GM12878 (cell line): Measurements from ENCODE around the gene RNASEH2B. TPM values are rescaled to one million over a fixed set of nuclear protein-coding genes. Genes with fewer than 3 reads are reported as not detected.

Experiments used
- ATAC-seq: fragments of 200-7000 bp; cut with Tn5 transposase; 3 replicates; pipeline ENCODE4 v1.9.1; 2020; ENCODE audit warnings: mild to moderate bottlenecking, moderate library complexity
- BruUV-seq: library from RNA; stranded (reverse); fragments of 400-500 nt; replicated peaks from 2 replicates; lab custom pipeline; 2021; lab: Mats Ljungman, UMichigan
- CTCF ChIA-PET: fragments of 300-600 bp; sonication (Branson Sonifier 250); formaldehyde crosslinking; extraction: SDS; loops from one replicate; lab custom pipeline; 2021; ENCODE audit warnings: inconsistent platforms; lab: Yijun Ruan, JAX
- POLR2A ChIA-PET: fragments of 350-600 bp; formaldehyde crosslinking; extraction: SDS; loops from one replicate; lab custom pipeline; 2021; ENCODE audit warnings: inconsistent platforms; lab: Charles Lee
- RAD21 ChIA-PET: fragments of 300-600 bp; sonication (Branson Sonifier 250); formaldehyde crosslinking; loops from one replicate; lab custom pipeline; 2023; ENCODE audit warnings: antibody characterized with exemption; ENCODE audit not compliant: unreplicated experiment; lab: Charles Lee
- SMC1A ChIA-PET: fragments of 300-600 bp; sonication (Branson Sonifier 250); formaldehyde crosslinking; loops from one replicate; lab custom pipeline; 2023; ENCODE audit not compliant: unreplicated experiment, uncharacterized antibody; lab: Charles Lee
- DNase-seq: peaks from one replicate; pipeline ENCODE4 v3.0.0-alpha.2; 2011; ENCODE audit warnings: low read depth, low spot score
- FAIRE-seq: peaks from 3 replicates; lab custom pipeline; 2011; peaks lifted over from hg19 to GRCh38; lab: Jason Lieb, UNC
- H2AFZ ChIP-seq: 2 replicates; pipeline ENCODE4 v1.6.0; 2011; ENCODE audit warnings: low read depth, low read length, control low read depth; ENCODE audit not compliant: control insufficient read depth
- H3K27ac ChIP-seq: 2 replicates; pipeline ENCODE4 v1.5.1; 2011; ENCODE audit warnings: control low read depth; ENCODE audit not compliant: control insufficient read depth, insufficient read depth
- H3K27me3 ChIP-seq, 2 experiments: replicated peaks in 1 of 2; 2 replicates each; pipeline versions ENCODE4 v1.6.0 to v1.6.1; 2011; ENCODE audit warnings: low read length in 1 of 2; ENCODE audit not compliant: control insufficient read depth in 2 of 2, insufficient read depth in 2 of 2
- H3K36me3 ChIP-seq, 2 experiments: 2 replicates each; pipeline ENCODE4 v1.5.1; 2011; ENCODE audit warnings: low read length in 1 of 2; ENCODE audit not compliant: control insufficient read depth in 2 of 2, insufficient read depth in 2 of 2
- H3K4me1 ChIP-seq: 2 replicates; pipeline ENCODE4 v1.6.1; 2011; ENCODE audit warnings: mild to moderate bottlenecking, low read length, moderate library complexity, mixed read lengths; ENCODE audit not compliant: control insufficient read depth, insufficient read depth
- H3K4me2 ChIP-seq: 2 replicates; pipeline ENCODE4 v1.6.0; 2011; ENCODE audit warnings: control low read depth; ENCODE audit not compliant: control insufficient read depth, insufficient read depth
- H3K4me3 ChIP-seq: fragments of 200-600 bp; sonication (generic); 2 replicates; pipeline ENCODE4 v1.5.1; 2016
- H3K79me2 ChIP-seq: 2 replicates; pipeline ENCODE4 v1.6.0; 2011; ENCODE audit warnings: low read length; ENCODE audit not compliant: control insufficient read depth, insufficient read depth
- H3K9ac ChIP-seq: 2 replicates; pipeline ENCODE4 v1.8.0; 2011; ENCODE audit warnings: low read length, control low read depth, mixed read lengths; ENCODE audit not compliant: control insufficient read depth, insufficient read depth
- H3K9me3 ChIP-seq: replicated peaks from 3 replicates; pipeline ENCODE4 v1.5.1; 2011; ENCODE audit warnings: mild to moderate bottlenecking, low read length; ENCODE audit not compliant: control insufficient read depth, insufficient read depth
- H4K20me1 ChIP-seq: 2 replicates; pipeline ENCODE4 v1.6.0; 2011; ENCODE audit not compliant: control insufficient read depth, insufficient read depth
- ATF2 ChIP-seq: IDR thresholded peaks from 2 replicates; pipeline ENCODE4 v1.6.1; 2012; ENCODE audit warnings: low read length, inconsistent platforms
- BACH1 ChIP-seq: fragments of 450-650 bp; IDR thresholded peaks from 2 replicates; pipeline ENCODE4 v1.6.1; 2017; ENCODE audit warnings: mild to moderate bottlenecking, borderline replicate concordance
- EGR1 ChIP-seq, 2 experiments: IDR thresholded peaks; 1 replicate in 1 of 2; 2 replicates in 1 of 2; pipeline ENCODE4 v1.6.1; 2011 to 2012; ENCODE audit warnings: low read depth in 2 of 2, low read length in 2 of 2, borderline replicate concordance in 1 of 2, mild to moderate bottlenecking in 1 of 2, moderate library complexity in 1 of 2
- FOXM1 ChIP-seq: IDR thresholded peaks from 2 replicates; pipeline ENCODE4 v1.6.1; 2012; ENCODE audit warnings: low read depth, mild to moderate bottlenecking, inconsistent platforms, low read length, moderate library complexity
- KDM1A ChIP-seq: fragments of 200-600 bp; sonication (generic); IDR thresholded peaks from 2 replicates; pipeline ENCODE4 v1.6.1; 2016; ENCODE audit warnings: borderline replicate concordance
- MAX ChIP-seq: IDR thresholded peaks from 2 replicates; pipeline ENCODE4 v1.6.1; 2012; ENCODE audit warnings: low read depth, low read length, improper control_type of control experiment
- PAX8 ChIP-seq: fragments of 450-650 bp; IDR thresholded peaks from 2 replicates; pipeline ENCODE4 v1.6.1; 2017; ENCODE audit warnings: mild to moderate bottlenecking, moderate library complexity
- ZNF24 ChIP-seq: fragments of 450-650 bp; IDR thresholded peaks from 2 replicates; pipeline ENCODE4 v1.6.1; 2017; ENCODE audit warnings: antibody characterized with exemption, mild to moderate bottlenecking
- ZNF384 ChIP-seq: IDR thresholded peaks from 2 replicates; pipeline ENCODE4 v1.6.1; 2012; ENCODE audit warnings: low read depth, mild to moderate bottlenecking, low read length, improper control_type of control experiment, borderline replicate concordance
- ZSCAN29 ChIP-seq: fragments of 450-650 bp; IDR thresholded peaks from 2 replicates; pipeline ENCODE4 v1.6.1; 2017; ENCODE audit warnings: mild to moderate bottlenecking, moderate library complexity
- WGBS: methylation state at CpG from one replicate; pipeline ENCODE4 v1.1.6; 2016; ENCODE audit warnings: low lambda C conversion rate; ENCODE audit not compliant: insufficient replicate concordance, insufficient coverage; ENCODE audit errors: missing lambda C conversion rate; 5-methylcytosine and 5-hydroxymethylcytosine counted together
- in situ Hi-C: fragments of 300-500 bp; cut with MboI; formaldehyde crosslinking; loops from 9 replicates; pipeline ENCODE4 v1.14.3; 2018; ENCODE audit warnings: mixed read lengths
- intact Hi-C: fragments of 100-400 bp; cut with micrococcal nuclease; formaldehyde crosslinking; loops from one replicate; pipeline ENCODE4 v1.14.2; 2022; ENCODE audit not compliant: unreplicated experiment
- polyA plus RNA-seq, 11 experiments: library from polyadenylated mRNA; depleted of rRNA in 4 of 11; unstranded in 6 of 11; stranded (reverse) in 5 of 11; fragments of >200 nt; fragmentation: Nextera tagmentation in 4 of 11; fragmentation: Illumina TruSeq in 1 of 11; extraction: Ambion mirVana in 4 of 11; extraction: Trizol in 1 of 11; gene quantifications; 1 replicate in 1 of 11; 2 replicates in 10 of 11; pipeline versions ENCODE4 v1.2.1 to v1.2.3, GENCODE V29; 2011 to 2016; ENCODE audit warnings: inconsistent platforms in 2 of 11, missing spikeins in 2 of 11, low read depth in 1 of 11
- total RNA-seq, 4 experiments: library from RNA; depleted of rRNA in 3 of 4; stranded (reverse); fragments of >200 nt in 3 of 4; fragmentation: Illumina TruSeq in 1 of 4; extraction: Trizol in 1 of 4; gene quantifications; 2 replicates each; pipeline versions ENCODE4 v1.2.1 to v1.2.3, GENCODE V29; 2013 to 2021
- TF ChIP-seq, protein P1 (sequence below): fragments of 450-650 bp; IDR thresholded peaks from 2 replicates; pipeline ENCODE4 v1.6.1; 2017; ENCODE audit warnings: mild to moderate bottlenecking
- TF ChIP-seq, protein P2 (sequence below): fragments of 450-650 bp; IDR thresholded peaks from 2 replicates; pipeline ENCODE4 v1.6.1; 2014; ENCODE audit warnings: mild to moderate bottlenecking

RNASEH2B gene
- total and polyA plus RNA-seq, 10 of the 15 experiments (the other 5 are each of a cell fraction or from before 2014, with no cell fraction given): 64.9 to 148 (median 97.3) TPM

GRCh38 chr13:50894012-50894411 is 15.6 kb upstream of the RNASEH2B start:
- ATAC-seq (no peak), DNase-seq (no peak), FAIRE-seq (no peak)
- H4K20me1 ChIP-seq: no peaks in the 10 kb centered on the region
- H3K36me3 ChIP-seq: no peaks in the 10 kb centered on the region
- H3K4me1 ChIP-seq: peaks cover 33% of the 10 kb centered on the region
- no peaks in the 10 kb centered on the region for H3K79me2 ChIP-seq
- TF ChIP-seq FOXM1 (no peak), PAX8 (no peak), ZNF384 (no peak), BACH1 (no peak), EGR1 (IDR thresholded peaks at IDR 0.05; ENCODE audit: borderline replicate concordance in 1 of 2, low read depth in 2 of 2, low read length in 2 of 2) (no peak), ZSCAN29 (no peak)
- ChIA-PET POLR2A (interaction anchor here (1.4 to 3.2 kb wide), 2 partner anchors 21 to 814 kb away, joined by 3 to 16 read pairs; no protein-coding TSS in a partner anchor), CTCF (interaction anchor here (0.7 to 6.8 kb wide), 2 partner anchors 16 to 21 kb away, joined by 3 to 85 read pairs; partner anchors contain the start of gene RNASEH2B), SMC1A (interaction anchor here (0.7 to 8.8 kb wide), 8 partner anchors 8 to 1147 kb away, joined by 3 to 141 read pairs (median 10); partner anchors contain the start of gene RNASEH2B), RAD21 (interaction anchor here (0.9 to 5.0 kb wide), 4 partner anchors 17 to 787 kb away, joined by 3 to 77 read pairs (median 4); no protein-coding TSS in a partner anchor)
- H2AFZ ChIP-seq: peak overlapping the region; percentile 21
- H3K27me3 ChIP-seq: no peaks in the 10 kb centered on the region
- no TSS peak for BruUV-seq
- intact Hi-C loops: loop anchor here (5.0 kb wide), 2 partner anchors 897 to 1102 kb away; partner anchors contain the start of genes KPNA3 and TRIM13
- H3K9me3 ChIP-seq: no peaks in the 10 kb centered on the region; the same call in 2 of the 3 replicates
- in situ Hi-C loops: no loop called here
- H3K4me3 ChIP-seq: no peak overlapping the region
- whole genome bisulfite sequencing: 49% methylated on average over 2 of the region's 2 CpGs
- peak overlapping the region; percentile 78 for H3K4me2 ChIP-seq
- no peak overlapping the region for H3K9ac ChIP-seq
- peak overlapping the region; percentile 93 for H3K27ac ChIP-seq

GRCh38 chr13:50894504-50894903 is 15.1 kb upstream of the RNASEH2B start:
- no TSS peak for BruUV-seq
- Histone ChIP-seq H3K27ac (peak overlapping the region; percentile 93), H4K20me1 (no peaks in the 10 kb centered on the region), H3K4me1 (peaks cover 29% of the 10 kb centered on the region), H3K4me2 (no peak overlapping the region), H3K36me3 (no peaks in the 10 kb centered on the region), H2AFZ (no peak overlapping the region), H3K79me2 (no peaks in the 10 kb centered on the region), H3K9ac (no peak overlapping the region), H3K9me3 (no peaks in the 10 kb centered on the region; the same call in 2 of the 3 replicates), H3K27me3 (no peaks in the 10 kb centered on the region), H3K4me3 (no peak overlapping the region)
- POLR2A ChIA-PET: interaction anchor here (1.1 kb wide), 1 partner anchor 9 kb away, joined by 3 read pairs; no protein-coding TSS in a partner anchor
- WGBS: 100% methylated on average over 2 of the region's 2 CpGs
- FAIRE-seq: no peak
- in situ Hi-C loops: no loop called here
- SMC1A ChIA-PET: interaction anchor here (4.1 to 8.8 kb wide), 4 partner anchors 8 to 20 kb away, joined by 17 to 141 read pairs (median 36); partner anchors contain the start of gene RNASEH2B
- ATAC-seq: no peak
- CTCF ChIA-PET: interaction anchor here (0.7 to 6.8 kb wide), 2 partner anchors 15 to 21 kb away, joined by 3 to 85 read pairs; partner anchors contain the start of gene RNASEH2B
- RAD21 ChIA-PET: interaction anchor here (1.7 to 5.0 kb wide), 3 partner anchors 17 to 297 kb away, joined by 6 to 77 read pairs (median 6); no protein-coding TSS in a partner anchor
- intact Hi-C loops: loop anchor here (5.0 kb wide), 2 partner anchors 897 to 1102 kb away; partner anchors contain the start of genes KPNA3 and TRIM13
- DNase-seq: no peak
- no peak for TF ChIP-seq ATF2
- TF ChIP-seq, protein P1, sequence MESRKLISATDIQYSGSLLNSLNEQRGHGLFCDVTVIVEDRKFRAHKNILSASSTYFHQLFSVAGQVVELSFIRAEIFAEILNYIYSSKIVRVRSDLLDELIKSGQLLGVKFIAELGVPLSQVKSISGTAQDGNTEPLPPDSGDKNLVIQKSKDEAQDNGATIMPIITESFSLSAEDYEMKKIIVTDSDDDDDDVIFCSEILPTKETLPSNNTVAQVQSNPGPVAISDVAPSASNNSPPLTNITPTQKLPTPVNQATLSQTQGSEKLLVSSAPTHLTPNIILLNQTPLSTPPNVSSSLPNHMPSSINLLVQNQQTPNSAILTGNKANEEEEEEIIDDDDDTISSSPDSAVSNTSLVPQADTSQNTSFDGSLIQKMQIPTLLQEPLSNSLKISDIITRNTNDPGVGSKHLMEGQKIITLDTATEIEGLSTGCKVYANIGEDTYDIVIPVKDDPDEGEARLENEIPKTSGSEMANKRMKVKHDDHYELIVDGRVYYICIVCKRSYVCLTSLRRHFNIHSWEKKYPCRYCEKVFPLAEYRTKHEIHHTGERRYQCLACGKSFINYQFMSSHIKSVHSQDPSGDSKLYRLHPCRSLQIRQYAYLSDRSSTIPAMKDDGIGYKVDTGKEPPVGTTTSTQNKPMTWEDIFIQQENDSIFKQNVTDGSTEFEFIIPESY: no peak
- no peak for TF ChIP-seq KDM1A
- no peak for TF ChIP-seq MAX
- TF ChIP-seq ZNF24: no peak
- TF ChIP-seq, protein P2, sequence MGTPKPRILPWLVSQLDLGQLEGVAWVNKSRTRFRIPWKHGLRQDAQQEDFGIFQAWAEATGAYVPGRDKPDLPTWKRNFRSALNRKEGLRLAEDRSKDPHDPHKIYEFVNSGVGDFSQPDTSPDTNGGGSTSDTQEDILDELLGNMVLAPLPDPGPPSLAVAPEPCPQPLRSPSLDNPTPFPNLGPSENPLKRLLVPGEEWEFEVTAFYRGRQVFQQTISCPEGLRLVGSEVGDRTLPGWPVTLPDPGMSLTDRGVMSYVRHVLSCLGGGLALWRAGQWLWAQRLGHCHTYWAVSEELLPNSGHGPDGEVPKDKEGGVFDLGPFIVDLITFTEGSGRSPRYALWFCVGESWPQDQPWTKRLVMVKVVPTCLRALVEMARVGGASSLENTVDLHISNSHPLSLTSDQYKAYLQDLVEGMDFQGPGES: no peak
